CD14-positive monocyte (primary cell): ENCODE data around the gene ACKR3. TPM values are rescaled to one million over a fixed set of nuclear protein-coding genes. Genes with fewer than 3 reads are reported as not detected.

Experiments used
- DNase-seq, 3 donors: peaks; one replicate each; pipeline ENCODE4 v3.0.0-alpha.2; 2011 to 2022
- H2AFZ ChIP-seq: 2 replicates; pipeline ENCODE4 v1.6.0; 2012; ENCODE audit warnings: mild to moderate bottlenecking, low read depth, low read length, inconsistent platforms; ENCODE audit not compliant: insufficient read depth, poor library complexity, severe bottlenecking
- H3K27ac ChIP-seq, 2 donors: 1 replicate in 1 of 2; 2 replicates in 1 of 2; pipeline ENCODE4 v1.5.1; 2012 to 2013; ENCODE audit warnings: low read length in 2 of 2, control low read depth in 1 of 2, inconsistent platforms in 1 of 2, low read depth in 1 of 2, mild to moderate bottlenecking in 1 of 2
- H3K27me3 ChIP-seq, 2 donors: one replicate each; pipeline versions ENCODE4 v1.6.0 to v1.6.1; 2011 to 2013; ENCODE audit warnings: low read length in 2 of 2; ENCODE audit not compliant: control insufficient read depth in 2 of 2, insufficient read depth in 2 of 2
- H3K36me3 ChIP-seq, 2 donors: replicated peaks in 1 of 2; 1 replicate in 1 of 2; 2 replicates in 1 of 2; pipeline versions ENCODE4 v1.5.1 to v1.6.1; 2012 to 2013; ENCODE audit warnings: low read length in 2 of 2, control low read depth in 1 of 2, inconsistent platforms in 1 of 2, mild to moderate bottlenecking in 1 of 2; ENCODE audit not compliant: insufficient read depth in 2 of 2, control insufficient read depth in 1 of 2
- H3K4me1 ChIP-seq, 2 donors: 1 replicate in 1 of 2; 2 replicates in 1 of 2; pipeline versions ENCODE4 v1.5.1 to v1.6.1; 2012 to 2013; ENCODE audit warnings: low read length in 2 of 2, control low read depth in 1 of 2, inconsistent platforms in 1 of 2, mild to moderate bottlenecking in 1 of 2, moderate library complexity in 1 of 2; ENCODE audit not compliant: insufficient read depth in 2 of 2, control insufficient read depth in 1 of 2
- H3K4me2 ChIP-seq: replicated peaks from 2 replicates; pipeline ENCODE3; 2012; ENCODE audit warnings: low read length, moderate library complexity, mild to moderate bottlenecking; ENCODE audit not compliant: poor library complexity, severe bottlenecking; ENCODE audit errors: extremely low read depth
- H3K4me3 ChIP-seq, 3 experiments: fragments of 200-600 bp in 1 of 3; sonication (generic) in 1 of 3; replicated peaks in 1 of 3; 1 replicate in 2 of 3; 2 replicates in 1 of 3; pipeline ENCODE4 v1.5.1; 2011 to 2013; ENCODE audit warnings: low read length in 3 of 3, mild to moderate bottlenecking in 3 of 3, control low read depth in 2 of 3, low read depth in 2 of 3, inconsistent platforms in 1 of 3, moderate library complexity in 1 of 3
- H3K79me2 ChIP-seq: 2 replicates; pipeline ENCODE4 v1.6.0; 2012; ENCODE audit warnings: mild to moderate bottlenecking, control low read depth, inconsistent platforms, low read length, moderate library complexity; ENCODE audit not compliant: insufficient read depth
- H3K9ac ChIP-seq: 2 replicates; pipeline ENCODE4 v1.6.0; 2017; ENCODE audit warnings: low read length, mild to moderate bottlenecking; ENCODE audit not compliant: insufficient read depth, poor library complexity, severe bottlenecking
- H3K9me3 ChIP-seq, 2 donors: replicated peaks in 1 of 2; 1 replicate in 1 of 2; 2 replicates in 1 of 2; pipeline versions ENCODE4 v1.5.1 to v1.6.1; 2012 to 2013; ENCODE audit warnings: low read length in 2 of 2, control low read depth in 1 of 2; ENCODE audit not compliant: control insufficient read depth in 1 of 2, insufficient read depth in 1 of 2
- H4K20me1 ChIP-seq: 2 replicates; pipeline ENCODE4 v1.6.0; 2012; ENCODE audit warnings: mild to moderate bottlenecking, low read length, control low read depth, moderate library complexity; ENCODE audit not compliant: insufficient read depth
- H3K27ac Mint-ChIP-seq, 7 donors: one replicate each; pipeline ENCODE4 v1.8.0; 2020; ENCODE audit warnings: mild to moderate bottlenecking in 7 of 7, mixed read lengths in 7 of 7, moderate library complexity in 6 of 7, inconsistent platforms in 2 of 7
- H3K27me3 Mint-ChIP-seq, 3 donors: one replicate each; pipeline ENCODE4 v1.8.0; 2021 to 2022; ENCODE audit warnings: low read depth in 3 of 3, mild to moderate bottlenecking in 3 of 3, mixed read lengths in 3 of 3, moderate library complexity in 3 of 3, inconsistent platforms in 1 of 3
- H3K36me3 Mint-ChIP-seq, 2 donors: one replicate each; pipeline ENCODE4 v1.8.0; 2020; ENCODE audit warnings: mixed read lengths in 2 of 2, inconsistent platforms in 1 of 2, mild to moderate bottlenecking in 1 of 2
- H3K4me1 Mint-ChIP-seq: one replicate; pipeline ENCODE4 v1.8.0; 2020; ENCODE audit warnings: mild to moderate bottlenecking, mixed read lengths
- H3K4me3 Mint-ChIP-seq, 2 donors: one replicate each; pipeline ENCODE4 v1.8.0; 2020; ENCODE audit warnings: mild to moderate bottlenecking in 2 of 2, mixed read lengths in 2 of 2, moderate library complexity in 1 of 2
- H3K9me3 Mint-ChIP-seq, 7 donors: one replicate each; pipeline ENCODE4 v1.8.0; 2020 to 2022; ENCODE audit warnings: mixed read lengths in 7 of 7, mild to moderate bottlenecking in 6 of 7, moderate library complexity in 6 of 7, inconsistent platforms in 2 of 7
- WGBS: methylation state at CpG from one replicate; pipeline ENCODE4 v1.1.5; 2013; ENCODE audit warnings: missing lambda C conversion rate; ENCODE audit not compliant: insufficient coverage; 5-methylcytosine and 5-hydroxymethylcytosine counted together
- intact Hi-C, 2 donors: fragments of 100-400 bp; cut with micrococcal nuclease; formaldehyde crosslinking; loops; one replicate each; pipeline versions ENCODE4 v1.15.0 to v1.15.1; 2023
- polyA plus RNA-seq, 3 donors: library from polyadenylated mRNA; depleted of rRNA in 1 of 3; unstranded in 2 of 3; stranded (reverse) in 1 of 3; fragments of 300-500 nt in 2 of 3; fragments of >200 nt in 1 of 3; fragmentation: Illumina TruSeq in 2 of 3; gene quantifications; 1 replicate in 2 of 3; 2 replicates in 1 of 3; pipeline ENCODE4 v1.2.3, GENCODE V29; 2012 to 2021
- TF ChIP-seq, protein P1 (sequence below): fragments of 200-600 bp; IDR thresholded peaks from one replicate; pipeline ENCODE4 v1.8.0; 2022; ENCODE audit warnings: antibody characterized with exemption, mild to moderate bottlenecking

ACKR3 gene
- polyA plus RNA-seq, 3 donors: 0.41 to 13.3 (median 0.79) TPM

DNA sequence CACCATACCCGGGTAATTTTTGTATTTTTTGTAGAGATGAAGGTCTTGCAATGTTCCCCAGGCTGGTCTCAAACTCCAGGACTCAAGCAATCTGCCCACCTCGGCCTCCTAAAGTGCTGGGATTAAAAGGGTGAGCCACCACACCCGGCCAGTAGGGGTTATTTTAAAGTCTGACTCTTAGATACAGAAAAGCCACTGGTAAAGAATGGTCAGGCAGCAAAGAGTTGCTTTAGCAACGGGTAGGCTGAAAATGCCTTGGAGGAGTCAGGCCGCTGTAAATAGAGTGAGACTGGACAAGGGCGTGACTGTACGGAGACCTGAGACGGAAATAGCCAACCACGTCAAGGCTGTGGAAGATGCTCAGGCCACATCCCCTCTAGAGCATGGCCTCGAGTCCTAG is 54.2 kb downstream of the ACKR3 start:
- Histone ChIP-seq H3K4me1 (no peaks in the 10 kb centered on the region), H3K36me3 (no peaks in the 10 kb centered on the region), H3K79me2 (no peaks in the 10 kb centered on the region), H3K4me2 (no peak overlapping the region), H4K20me1 (no peaks in the 10 kb centered on the region), H3K4me3 (no peak overlapping the region), H2AFZ (no peak overlapping the region), H3K27me3 (no peaks in the 10 kb centered on the region), H3K27ac (no peak overlapping the region), H3K9me3 (no peaks in the 10 kb centered on the region), H3K9ac (no peak overlapping the region)
- WGBS: 94% methylated on average over 8 of the region's 10 CpGs
- no peak for DNase-seq
- no peaks in the 10 kb centered on the region for H3K36me3 Mint-ChIP-seq
- no peak overlapping the region for H3K4me3 Mint-ChIP-seq
- intact Hi-C loops: no loop called here
- H3K27me3 Mint-ChIP-seq: peaks cover 9 to 26% (median 11%) of the 10 kb centered on the region in 3 donors
- H3K27ac Mint-ChIP-seq: no peak overlapping the region
- TF ChIP-seq, protein P1, sequence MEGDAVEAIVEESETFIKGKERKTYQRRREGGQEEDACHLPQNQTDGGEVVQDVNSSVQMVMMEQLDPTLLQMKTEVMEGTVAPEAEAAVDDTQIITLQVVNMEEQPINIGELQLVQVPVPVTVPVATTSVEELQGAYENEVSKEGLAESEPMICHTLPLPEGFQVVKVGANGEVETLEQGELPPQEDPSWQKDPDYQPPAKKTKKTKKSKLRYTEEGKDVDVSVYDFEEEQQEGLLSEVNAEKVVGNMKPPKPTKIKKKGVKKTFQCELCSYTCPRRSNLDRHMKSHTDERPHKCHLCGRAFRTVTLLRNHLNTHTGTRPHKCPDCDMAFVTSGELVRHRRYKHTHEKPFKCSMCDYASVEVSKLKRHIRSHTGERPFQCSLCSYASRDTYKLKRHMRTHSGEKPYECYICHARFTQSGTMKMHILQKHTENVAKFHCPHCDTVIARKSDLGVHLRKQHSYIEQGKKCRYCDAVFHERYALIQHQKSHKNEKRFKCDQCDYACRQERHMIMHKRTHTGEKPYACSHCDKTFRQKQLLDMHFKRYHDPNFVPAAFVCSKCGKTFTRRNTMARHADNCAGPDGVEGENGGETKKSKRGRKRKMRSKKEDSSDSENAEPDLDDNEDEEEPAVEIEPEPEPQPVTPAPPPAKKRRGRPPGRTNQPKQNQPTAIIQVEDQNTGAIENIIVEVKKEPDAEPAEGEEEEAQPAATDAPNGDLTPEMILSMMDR: no peak
- H3K9me3 Mint-ChIP-seq: peaks cover 0 to 2% (median 0%) of the 10 kb centered on the region in 7 donors
- H3K4me1 Mint-ChIP-seq: no peaks in the 10 kb centered on the region

DNA sequence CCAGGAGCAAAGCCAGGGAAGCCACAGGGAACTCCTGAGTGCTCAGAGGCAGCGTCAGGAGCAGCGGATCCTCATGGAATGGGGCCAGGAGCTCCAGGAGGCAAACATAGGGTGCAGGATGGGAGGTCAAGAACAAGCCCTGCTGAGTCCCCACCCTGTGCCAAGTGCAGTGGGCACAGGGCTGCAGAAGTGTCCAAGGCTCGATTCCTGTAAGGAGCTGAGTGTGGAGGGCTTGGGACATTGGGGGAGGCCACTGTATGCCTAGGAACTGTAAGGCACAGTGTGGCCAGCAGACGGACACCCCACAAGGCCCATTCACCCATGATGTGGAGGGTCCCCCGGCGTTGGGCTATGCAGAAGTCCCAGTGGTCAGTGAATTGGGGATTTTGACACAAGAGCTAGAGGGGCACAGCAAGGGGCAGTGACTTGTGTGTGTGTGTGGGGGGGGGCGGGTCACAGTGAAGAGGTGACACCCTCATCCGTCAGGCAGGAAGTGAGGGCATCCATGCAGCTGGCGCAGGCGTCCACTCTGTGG is 55.6 kb downstream of the ACKR3 start:
- no peaks in the 10 kb centered on the region for H4K20me1 ChIP-seq
- H3K4me1 ChIP-seq: no peaks in the 10 kb centered on the region
- Mint-ChIP-seq H3K27ac (no peak overlapping the region), H3K4me1 (no peaks in the 10 kb centered on the region), H3K4me3 (no peak overlapping the region), H3K27me3 (peaks cover 6 to 17% (median 8%) of the 10 kb centered on the region in 3 donors), H3K36me3 (no peaks in the 10 kb centered on the region), H3K9me3 (peaks cover 0 to 2% (median 0%) of the 10 kb centered on the region in 7 donors)
- H3K27ac ChIP-seq: no peak overlapping the region
- no peaks in the 10 kb centered on the region for H3K9me3 ChIP-seq
- TF ChIP-seq, protein P1: no peak
- H3K9ac ChIP-seq: no peak overlapping the region
- H3K79me2 ChIP-seq: no peaks in the 10 kb centered on the region
- H3K36me3 ChIP-seq: no peaks in the 10 kb centered on the region
- no peak for DNase-seq
- WGBS: 90% methylated on average over 7 of the region's 10 CpGs
- no peaks in the 10 kb centered on the region for H3K27me3 ChIP-seq
- H3K4me2 ChIP-seq: no peak overlapping the region
- H2AFZ ChIP-seq: no peak overlapping the region
- no peak overlapping the region for H3K4me3 ChIP-seq
- intact Hi-C loops: no loop called here
